HG03108 (cell line): ENCODE results near the gene ABHD17A.
"Not testable (repeated sequence)": the region's sequence is repeated elsewhere in the genome, so short reads cannot be mapped to it uniquely, and the experiment has no call there.

Experiments used
- ATAC-seq: cut with Tn5 transposase; IDR thresholded peaks from one replicate; pipeline ENCODE4 v1.9.1; 2021; ENCODE audit warnings: moderate library complexity; ENCODE audit not compliant: unreplicated experiment

The ABHD17A gene

DNA sequence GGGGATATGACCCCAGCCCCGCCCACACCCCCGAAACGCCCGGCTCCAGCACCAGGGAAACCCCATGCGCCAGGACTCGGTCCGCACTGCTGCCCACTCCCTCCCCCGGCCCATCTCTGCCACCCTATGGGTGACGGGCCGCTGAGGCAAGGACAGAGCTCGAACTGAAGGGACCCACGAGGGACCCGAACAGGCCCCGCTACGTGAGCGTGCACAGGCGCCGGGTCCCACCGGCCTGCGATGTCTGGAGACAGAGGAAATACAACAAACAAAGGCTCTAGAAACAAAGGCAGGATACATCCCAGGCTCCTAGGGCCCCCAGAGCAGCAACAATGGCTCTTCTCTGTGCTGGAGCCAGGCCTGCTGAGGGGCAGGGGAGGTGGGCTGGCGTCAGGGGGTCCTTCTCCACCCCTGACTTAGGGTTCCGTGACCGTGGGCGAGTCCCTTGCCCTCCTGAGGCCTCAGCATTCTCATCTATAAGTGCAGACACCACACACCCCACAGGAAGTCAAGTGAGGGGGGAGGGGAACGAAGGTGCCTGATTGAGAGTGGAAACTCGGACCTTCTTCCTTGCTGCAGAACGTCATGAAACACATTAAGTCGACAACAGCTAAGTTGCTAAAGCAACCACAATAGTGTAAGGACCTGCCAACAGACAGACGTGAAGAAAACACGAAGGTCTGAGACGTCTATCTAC, 3.1 kb downstream of the ABHD17A start:
- no peak for ATAC-seq

DNA sequence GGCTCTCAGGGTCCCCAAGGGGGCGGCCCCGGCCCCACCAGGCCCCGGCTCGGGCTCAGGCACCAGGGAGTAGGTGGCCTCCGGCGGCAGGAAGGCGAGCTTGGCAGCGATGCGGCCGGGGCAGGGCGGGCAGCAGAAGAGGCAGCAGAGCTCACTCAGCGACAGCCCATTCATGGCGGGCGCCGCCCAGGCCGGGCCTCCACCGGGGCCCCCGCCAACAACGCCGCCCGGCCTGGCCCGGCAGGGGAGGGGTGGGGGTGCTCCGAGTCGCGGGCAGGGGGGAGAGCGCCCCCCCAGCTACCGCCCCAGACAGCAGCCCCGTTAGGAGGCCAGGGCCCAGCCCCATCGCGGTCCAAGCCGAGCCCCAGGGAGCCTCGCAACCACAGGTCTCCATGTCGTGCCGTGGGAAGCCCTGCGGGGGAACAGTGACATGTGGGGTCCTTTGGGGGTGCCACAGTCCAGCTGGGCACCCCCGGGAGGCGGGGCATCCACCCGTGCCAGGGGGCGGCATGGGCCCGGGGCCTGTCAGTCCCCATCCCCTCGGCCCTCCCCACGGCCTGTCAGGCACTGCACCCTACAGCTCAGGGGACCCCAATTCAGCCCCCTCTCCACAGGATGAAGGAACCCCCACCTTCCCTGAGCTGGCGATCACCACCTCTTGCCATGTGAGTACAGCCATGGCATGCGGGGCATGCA, 3.8 kb downstream of the ABHD17A start:
- ATAC-seq = not testable (repeated sequence)

GRCh38 chr19:1880611-1881392, 4.5 kb downstream of the ABHD17A start:
- ATAC-seq = no peak

- ATAC-seq = not testable (repeated sequence)
These were observed 5.3 kb downstream of the ABHD17A start for GRCh38 chr19:1879982-1880381.

GRCh38 chr19:1878583-1878982, 6.7 kb downstream of the ABHD17A start:
- not testable (repeated sequence) for ATAC-seq

DNA sequence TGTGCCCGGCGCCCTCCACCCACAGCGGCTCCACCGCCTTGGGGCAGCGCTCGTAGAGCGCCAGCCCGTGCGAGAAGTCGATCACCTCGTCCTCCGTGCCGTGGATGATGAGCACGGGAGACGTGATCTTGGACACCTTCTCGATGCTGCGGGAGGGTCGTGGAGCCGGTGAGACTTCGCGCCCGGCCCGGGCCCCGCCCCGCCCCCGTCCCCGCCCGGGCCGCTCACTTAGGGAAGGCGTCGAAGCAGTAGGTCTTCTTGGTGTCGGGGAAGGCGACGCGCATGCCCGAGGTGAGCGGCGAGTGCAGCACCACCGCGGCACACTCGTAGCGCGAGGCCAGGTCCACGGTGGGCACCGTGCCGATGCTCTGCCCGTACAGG, 8.0 kb downstream of the ABHD17A start:
- ATAC-seq = not testable (repeated sequence)

DNA sequence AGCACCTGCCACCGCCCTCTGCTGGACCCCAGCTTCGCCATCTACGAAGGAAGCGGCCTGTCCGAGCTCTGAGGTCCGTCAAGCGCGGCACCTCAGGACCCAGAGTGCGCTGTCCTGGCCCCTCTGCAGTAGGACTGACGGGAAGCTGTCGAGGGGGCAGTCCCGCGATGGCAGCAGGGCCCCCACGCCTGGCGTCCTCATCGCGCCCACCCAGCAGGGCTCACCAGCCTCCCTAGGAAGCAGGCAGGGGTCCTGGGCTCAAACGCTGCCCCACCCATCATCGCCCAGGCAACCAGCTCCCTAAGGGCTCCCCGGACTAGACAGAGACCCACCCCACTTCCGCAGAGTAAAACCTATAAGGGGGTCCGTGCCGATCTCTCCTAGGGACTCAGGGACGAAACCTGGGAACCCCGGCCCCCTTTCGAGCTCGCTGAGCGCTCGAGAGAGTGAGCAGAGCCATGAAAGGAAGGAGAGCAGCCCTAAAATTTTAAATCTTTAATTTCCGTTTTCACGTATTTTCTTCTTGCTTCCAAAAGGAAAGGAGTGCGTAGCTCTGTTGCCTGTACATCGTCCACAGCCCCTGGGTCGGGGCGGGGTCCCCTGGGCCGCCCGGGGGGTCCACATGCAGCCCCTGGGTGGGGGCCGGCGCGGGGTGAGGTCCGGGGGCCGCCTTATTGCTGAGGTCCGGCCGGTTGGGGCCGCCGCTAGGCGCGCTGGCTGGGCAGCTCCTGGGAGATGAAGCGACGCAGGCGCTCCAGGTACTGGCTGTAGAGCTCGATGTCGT, 8.6 kb downstream of the ABHD17A start:
- peak; percentile 17 for ATAC-seq

- ATAC-seq = peak; percentile 82
These were observed 9.4 kb downstream of the ABHD17A start for GRCh38 chr19:1875646-1876495.

DNA sequence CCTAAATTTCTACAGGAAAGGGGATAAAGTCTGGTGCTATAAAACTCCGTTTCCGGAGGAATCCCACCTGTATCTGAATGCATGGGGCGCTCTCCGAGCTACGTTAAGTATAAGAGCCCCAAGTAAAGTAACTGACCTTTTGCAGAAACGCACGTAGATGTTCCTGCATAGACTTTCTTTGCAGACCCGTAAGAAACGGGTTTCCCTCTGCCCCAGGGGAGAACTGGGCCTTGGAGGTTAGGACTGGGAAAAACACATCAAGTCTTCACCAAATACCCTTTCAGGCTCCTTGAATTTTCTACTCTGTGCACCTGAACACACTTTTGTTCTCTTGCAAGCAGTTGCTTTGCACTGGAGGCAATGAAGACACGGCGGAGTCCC, 10.0 kb downstream of the ABHD17A start:
- not testable (repeated sequence) for ATAC-seq

DNA sequence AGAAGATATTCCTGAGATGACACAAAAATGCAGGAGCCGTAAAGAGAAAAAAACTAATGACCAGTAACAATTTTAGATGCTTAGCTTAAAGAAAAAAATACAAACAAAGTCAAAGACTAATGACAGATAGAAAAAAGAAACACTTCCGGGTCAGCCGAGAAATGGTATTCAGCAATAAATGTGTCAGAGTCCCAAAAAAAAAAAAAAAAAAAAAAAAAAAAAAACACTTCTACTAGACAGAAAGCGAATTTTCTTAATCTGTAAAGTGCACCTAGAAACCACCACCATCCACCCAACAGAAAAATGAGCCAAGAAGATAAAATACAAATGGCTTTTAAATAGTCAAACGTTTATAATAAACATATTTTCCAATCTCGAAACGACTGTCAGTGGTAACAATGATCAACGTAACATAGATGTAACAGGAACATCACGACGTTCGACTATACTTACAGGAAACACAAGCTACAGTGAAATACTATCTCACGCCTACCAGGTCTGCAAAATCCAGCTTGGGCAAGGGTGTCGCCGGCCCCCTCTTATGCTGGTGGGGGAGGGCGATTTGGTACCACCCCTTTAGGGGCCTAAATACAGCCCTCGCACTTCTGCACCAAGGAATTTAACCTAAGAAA, 10.6 kb downstream of the ABHD17A start:
- no peak for ATAC-seq

DNA sequence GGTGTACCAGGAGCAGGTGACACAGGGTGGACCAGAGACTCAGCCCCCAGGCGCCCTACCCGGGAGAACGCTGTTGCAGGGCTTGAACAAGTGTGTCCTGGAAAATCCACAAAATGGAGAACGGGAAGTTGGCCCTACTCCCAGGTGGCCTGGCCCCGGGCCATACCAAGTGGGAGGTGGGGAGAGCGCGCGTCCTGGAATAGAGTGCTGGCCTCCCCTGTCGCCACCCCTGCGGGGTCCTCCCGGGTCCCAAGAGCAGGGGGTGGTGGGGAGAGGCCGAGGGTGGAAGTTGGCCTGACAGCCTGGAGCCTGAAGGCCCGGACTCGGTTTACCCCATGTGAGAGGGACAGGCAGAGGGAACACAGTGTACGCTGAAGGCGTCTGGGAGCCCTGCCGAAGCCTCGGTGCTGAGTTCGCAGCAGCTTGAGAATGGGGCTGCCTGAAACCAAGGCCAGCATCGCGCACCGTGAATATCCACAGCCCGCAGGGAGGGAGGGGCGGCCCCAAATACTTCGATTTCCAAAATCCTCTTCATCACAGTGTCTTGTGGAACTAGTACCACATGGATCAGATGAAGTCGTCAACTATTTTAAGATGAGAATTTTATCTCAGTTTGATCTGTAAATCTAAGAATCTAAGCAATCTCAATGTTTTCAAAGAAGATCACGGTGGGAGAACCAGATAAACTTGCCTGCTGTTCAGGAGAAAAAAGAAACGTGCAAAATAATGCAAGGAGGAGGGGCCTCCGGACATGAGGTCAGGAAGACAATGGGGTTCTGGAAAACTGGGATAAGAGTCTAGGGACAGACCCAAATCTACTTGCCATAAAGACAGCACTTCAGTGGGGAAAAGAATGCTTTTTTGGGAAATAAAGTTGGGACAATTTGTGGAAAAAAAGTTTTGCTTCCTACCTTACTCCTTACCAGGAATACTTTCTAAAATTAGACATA, 11.5 kb downstream of the ABHD17A start:
- no peak for ATAC-seq

DNA sequence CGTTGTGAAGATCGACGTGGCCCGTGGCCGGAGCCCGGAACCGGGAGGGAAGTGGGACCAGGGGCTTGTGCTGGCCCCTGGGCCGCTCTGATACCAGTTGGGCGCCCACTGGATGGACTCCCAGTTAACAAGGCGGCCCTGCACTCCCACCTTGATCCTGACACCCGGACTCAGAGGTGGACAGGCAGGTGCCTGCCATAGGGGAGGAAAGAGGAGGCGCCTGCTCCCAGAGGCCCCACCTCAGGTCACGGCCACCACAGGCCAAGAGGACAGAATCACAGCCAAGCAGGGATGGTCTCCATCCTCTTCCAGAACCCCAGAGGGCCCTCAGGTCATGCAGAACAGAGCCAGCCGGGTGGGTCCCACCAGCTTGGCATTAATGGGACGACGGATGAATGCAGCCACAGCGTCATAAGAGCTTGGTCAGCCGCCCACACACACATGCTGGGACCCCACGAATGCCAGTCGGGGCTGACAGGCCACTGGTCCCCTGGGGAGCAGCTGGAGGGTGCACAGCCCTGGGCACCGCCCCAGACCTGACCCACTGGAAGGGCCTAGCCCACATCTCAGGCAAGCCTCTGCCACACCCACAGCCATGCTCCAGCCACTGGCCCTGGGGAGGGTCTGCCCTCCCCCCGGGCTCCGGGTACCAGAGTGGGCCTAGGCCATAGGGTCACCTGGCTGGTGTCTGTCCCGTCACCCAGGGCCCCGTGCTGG, 12.3 kb downstream of the ABHD17A start:
- no peak for ATAC-seq

DNA sequence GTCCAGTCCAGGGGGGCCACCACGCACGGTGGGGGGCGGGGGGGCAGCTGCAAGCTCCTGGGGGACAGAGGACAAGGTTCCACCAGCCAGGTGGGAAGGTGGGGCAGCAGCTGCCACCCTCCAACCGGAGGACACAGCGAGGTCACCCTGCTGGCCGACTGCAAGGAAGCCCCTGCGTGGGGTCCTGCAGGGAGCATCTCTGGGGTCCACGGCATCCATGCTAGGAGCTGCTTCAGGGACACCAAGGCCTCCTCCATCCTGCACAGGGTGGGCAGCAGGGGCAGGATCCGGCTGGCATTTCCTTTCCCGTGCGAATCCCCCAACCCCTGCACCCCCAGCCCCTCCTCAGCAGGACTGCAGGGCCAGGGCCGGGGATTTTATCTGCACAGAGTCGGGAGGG, 13.7 kb downstream of the ABHD17A start:
- no peak for ATAC-seq

DNA sequence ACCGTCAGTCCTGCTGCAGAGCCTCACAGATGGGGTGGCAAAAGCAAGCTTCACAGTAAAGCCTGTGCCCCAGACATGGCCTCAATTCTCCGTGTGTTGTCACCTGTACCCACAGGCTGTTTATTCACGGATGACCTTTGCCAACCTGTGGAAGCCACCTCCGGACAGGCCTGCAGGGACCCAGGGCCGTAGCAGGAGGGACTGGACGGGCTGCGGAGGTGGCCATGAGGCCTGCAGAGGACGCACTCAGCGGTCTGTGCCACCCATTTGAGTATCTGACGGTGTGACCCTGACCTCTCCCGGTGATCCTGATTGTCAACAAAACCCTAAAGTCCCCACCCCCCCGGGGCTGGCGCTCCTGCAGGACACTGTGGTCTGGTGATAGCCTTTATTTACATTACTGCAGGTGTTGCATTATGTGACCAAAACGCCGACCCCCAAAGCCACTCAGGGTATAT, 14.1 kb downstream of the ABHD17A start:
- ATAC-seq = no peak

GRCh38 chr19:1868971-1869370, 16.3 kb downstream of the ABHD17A start:
- ATAC-seq = no peak

GRCh38 chr19:1867349-1867724, 18.0 kb downstream of the ABHD17A start:
- ATAC-seq = no peak

- ATAC-seq = no peak
These were observed 18.5 kb downstream of the ABHD17A start for GRCh38 chr19:1866693-1867348.
